Measurements from ENCODE around the gene ANKRD55. TPM values are rescaled to one million over a fixed set of nuclear protein-coding genes. Genes with fewer than 3 reads are reported as not detected.

ANKRD55 gene
- total RNA-seq, 1 experiment from 2014 or later: 0.27 TPM

DNA sequence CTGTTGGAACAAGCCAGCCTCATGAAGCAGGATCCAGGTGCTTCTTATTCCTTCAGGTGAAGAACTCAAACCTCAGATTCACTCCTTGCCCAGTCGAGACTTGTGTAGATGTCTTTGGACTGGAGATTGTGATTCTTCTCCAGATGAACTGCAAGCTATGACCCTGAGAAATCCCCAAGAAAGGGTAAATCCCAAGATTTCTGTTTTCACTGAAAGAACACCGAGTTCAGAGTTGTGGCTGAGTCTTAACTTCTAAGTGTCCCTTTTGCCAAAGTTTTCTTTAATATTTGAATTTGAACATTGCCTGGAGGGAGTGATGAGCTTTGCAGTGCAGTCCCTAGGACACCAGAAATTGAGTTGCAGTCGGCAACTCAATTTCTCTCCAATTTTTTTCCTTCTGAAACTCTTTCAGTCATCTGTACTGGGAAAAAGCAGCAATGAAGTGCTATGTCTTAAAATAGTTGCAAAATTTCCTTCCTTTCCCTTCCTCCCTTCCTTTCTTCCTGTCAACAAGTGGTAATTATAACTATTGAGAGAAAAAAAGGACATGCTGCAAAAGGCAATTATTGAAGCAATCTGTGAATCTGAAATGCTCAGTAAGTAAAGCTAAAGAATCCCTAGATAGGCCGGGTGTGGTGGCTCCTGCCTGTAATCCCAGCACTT is 56.1 kb downstream of the ANKRD55 start:
- DNase-seq: no peak
- Mint-ChIP-seq H3K27ac (ENCODE audit: unreplicated experiment) (no peak overlapping the region), H3K4me1 (ENCODE audit: low read depth, unreplicated experiment) (peaks cover 20% of the 10 kb centered on the region), H3K9me3 (ENCODE audit: unreplicated experiment) (no peaks in the 10 kb centered on the region), H3K27me3 (ENCODE audit: insufficient read depth, unreplicated experiment) (no peaks in the 10 kb centered on the region), H3K4me3 (ENCODE audit: unreplicated experiment) (no peak overlapping the region), H3K36me3 (ENCODE audit: insufficient read depth, unreplicated experiment) (no peaks in the 10 kb centered on the region)
- BruUV-seq (replicated peaks): no TSS peak
- TF ChIP-seq, protein P1, sequence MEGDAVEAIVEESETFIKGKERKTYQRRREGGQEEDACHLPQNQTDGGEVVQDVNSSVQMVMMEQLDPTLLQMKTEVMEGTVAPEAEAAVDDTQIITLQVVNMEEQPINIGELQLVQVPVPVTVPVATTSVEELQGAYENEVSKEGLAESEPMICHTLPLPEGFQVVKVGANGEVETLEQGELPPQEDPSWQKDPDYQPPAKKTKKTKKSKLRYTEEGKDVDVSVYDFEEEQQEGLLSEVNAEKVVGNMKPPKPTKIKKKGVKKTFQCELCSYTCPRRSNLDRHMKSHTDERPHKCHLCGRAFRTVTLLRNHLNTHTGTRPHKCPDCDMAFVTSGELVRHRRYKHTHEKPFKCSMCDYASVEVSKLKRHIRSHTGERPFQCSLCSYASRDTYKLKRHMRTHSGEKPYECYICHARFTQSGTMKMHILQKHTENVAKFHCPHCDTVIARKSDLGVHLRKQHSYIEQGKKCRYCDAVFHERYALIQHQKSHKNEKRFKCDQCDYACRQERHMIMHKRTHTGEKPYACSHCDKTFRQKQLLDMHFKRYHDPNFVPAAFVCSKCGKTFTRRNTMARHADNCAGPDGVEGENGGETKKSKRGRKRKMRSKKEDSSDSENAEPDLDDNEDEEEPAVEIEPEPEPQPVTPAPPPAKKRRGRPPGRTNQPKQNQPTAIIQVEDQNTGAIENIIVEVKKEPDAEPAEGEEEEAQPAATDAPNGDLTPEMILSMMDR (IDR thresholded peaks at IDR 0.05; ENCODE audit: insufficient read depth in 1 of 2, low read depth in 1 of 2, low read length in 1 of 2, severe bottlenecking in 1 of 2, unreplicated experiment in 1 of 2): no peak
- ChIA-PET CTCF (interaction anchor here (1.4 kb wide), 1 partner anchor 32 kb away, joined by 3 read pairs; no protein-coding TSS in a partner anchor), POLR2A (no interaction called here)
- no peaks in the 10 kb centered on the region for H3K27me3 ChIP-seq (replicated peaks; ENCODE audit: control insufficient read depth, insufficient read depth, low read length)
- H3K9me3 ChIP-seq: no peaks in the 10 kb centered on the region
- intact Hi-C loops (cut with micrococcal nuclease; ENCODE audit: unreplicated experiment): no loop called here
- no peak overlapping the region for H3K4me3 ChIP-seq (ENCODE audit: low read depth, low read length)
- H3K36me3 ChIP-seq (ENCODE audit: control insufficient read depth, insufficient read depth, low read length): no peaks in the 10 kb centered on the region
- H3K4me1 ChIP-seq: peaks cover 19% of the 10 kb centered on the region

DNA sequence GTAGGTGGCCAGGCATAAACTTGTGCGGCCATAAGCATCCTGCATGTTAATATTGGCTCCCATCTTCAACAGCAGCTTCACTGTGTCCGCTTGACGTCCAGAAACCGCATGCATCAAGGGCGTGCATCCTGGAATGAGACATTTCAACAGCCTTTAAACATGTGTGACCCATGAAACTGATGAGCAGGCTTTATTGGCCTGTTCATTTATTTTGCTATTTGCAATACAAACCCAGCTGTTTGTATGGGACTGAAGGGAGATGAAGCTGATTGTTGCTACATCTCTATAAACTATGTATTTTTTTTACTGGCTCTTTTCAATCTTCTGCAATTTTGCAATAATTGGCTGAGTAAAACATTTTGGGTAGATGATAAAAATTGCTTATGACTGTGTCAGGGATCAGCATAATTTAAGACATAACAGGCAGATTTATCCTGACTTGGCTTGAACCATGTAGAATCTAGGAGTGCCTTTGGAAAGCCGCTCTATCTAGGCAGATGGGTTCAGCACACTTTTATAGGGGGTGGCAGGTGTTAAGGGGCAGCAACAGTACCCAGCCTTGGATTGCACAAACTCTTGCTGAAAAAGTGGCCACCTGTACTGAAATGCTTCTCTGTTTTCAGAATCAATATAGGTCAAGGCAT is 56.9 kb downstream of the ANKRD55 start:
- H3K9me3 ChIP-seq: no peaks in the 10 kb centered on the region
- Mint-ChIP-seq H3K4me1 (ENCODE audit: low read depth, unreplicated experiment) (peaks cover 20% of the 10 kb centered on the region), H3K4me3 (ENCODE audit: unreplicated experiment) (no peak overlapping the region), H3K27me3 (ENCODE audit: insufficient read depth, unreplicated experiment) (no peaks in the 10 kb centered on the region), H3K36me3 (ENCODE audit: insufficient read depth, unreplicated experiment) (no peaks in the 10 kb centered on the region), H3K27ac (ENCODE audit: unreplicated experiment) (no peak overlapping the region), H3K9me3 (ENCODE audit: unreplicated experiment) (no peaks in the 10 kb centered on the region)
- ChIA-PET CTCF (interaction anchor here (1.4 kb wide), 1 partner anchor 32 kb away, joined by 3 read pairs; no protein-coding TSS in a partner anchor), POLR2A (no interaction called here)
- H3K4me3 ChIP-seq (ENCODE audit: low read depth, low read length): no peak overlapping the region
- TF ChIP-seq, protein P1 (IDR thresholded peaks at IDR 0.05; ENCODE audit: insufficient read depth in 1 of 2, low read depth in 1 of 2, low read length in 1 of 2, severe bottlenecking in 1 of 2, unreplicated experiment in 1 of 2): no peak
- no TSS peak for BruUV-seq (replicated peaks)
- no peak for DNase-seq
- peaks cover 19% of the 10 kb centered on the region for H3K4me1 ChIP-seq
- H3K27me3 ChIP-seq (replicated peaks; ENCODE audit: control insufficient read depth, insufficient read depth, low read length): no peaks in the 10 kb centered on the region
- intact Hi-C loops (cut with micrococcal nuclease; ENCODE audit: unreplicated experiment): no loop called here
- H3K36me3 ChIP-seq (ENCODE audit: control insufficient read depth, insufficient read depth, low read length): no peaks in the 10 kb centered on the region

DNA sequence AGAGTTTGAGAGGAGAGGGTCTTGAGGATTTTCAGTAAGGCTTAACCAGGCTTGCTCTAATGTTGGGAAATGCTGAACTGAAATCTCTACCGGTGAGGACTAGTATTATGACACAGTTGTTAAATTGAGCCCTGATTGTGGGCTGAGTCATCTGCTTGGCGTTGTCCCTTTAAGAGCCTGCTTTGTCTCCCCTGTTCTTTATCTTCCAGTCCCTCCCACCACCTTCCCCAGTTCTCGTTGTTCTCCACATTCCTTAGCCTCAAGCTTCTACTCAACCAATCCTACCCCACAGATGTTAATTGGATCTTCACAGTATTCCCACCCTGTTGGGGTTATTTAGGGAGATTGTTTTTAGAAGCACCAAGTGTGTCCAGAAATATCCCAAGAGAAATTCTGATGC is 57.6 kb downstream of the ANKRD55 start:
- peak overlapping the region; percentile 15 for H3K4me3 Mint-ChIP-seq (ENCODE audit: unreplicated experiment)
- peak overlapping the region; percentile 96 for H3K27ac Mint-ChIP-seq (ENCODE audit: unreplicated experiment)
- peaks cover 19% of the 10 kb centered on the region for H3K4me1 ChIP-seq
- peak; percentile 56 to 68 for DNase-seq
- H3K9me3 Mint-ChIP-seq (ENCODE audit: unreplicated experiment): no peaks in the 10 kb centered on the region
- H3K4me1 Mint-ChIP-seq (ENCODE audit: low read depth, unreplicated experiment): peaks cover 20% of the 10 kb centered on the region
- no peaks in the 10 kb centered on the region for H3K36me3 Mint-ChIP-seq (ENCODE audit: insufficient read depth, unreplicated experiment)
- no peak overlapping the region for H3K4me3 ChIP-seq (ENCODE audit: low read depth, low read length)
- no peaks in the 10 kb centered on the region for H3K27me3 ChIP-seq (replicated peaks; ENCODE audit: control insufficient read depth, insufficient read depth, low read length)
- intact Hi-C loops (cut with micrococcal nuclease; ENCODE audit: unreplicated experiment): no loop called here
- H3K9me3 ChIP-seq: no peaks in the 10 kb centered on the region
- ChIA-PET POLR2A (no interaction called here), CTCF (interaction anchor here (1.4 kb wide), 1 partner anchor 31 kb away, joined by 3 read pairs; no protein-coding TSS in a partner anchor)
- TF ChIP-seq, protein P1 (IDR thresholded peaks at IDR 0.05; ENCODE audit: insufficient read depth in 1 of 2, low read depth in 1 of 2, low read length in 1 of 2, severe bottlenecking in 1 of 2, unreplicated experiment in 1 of 2): no peak
- no peaks in the 10 kb centered on the region for H3K27me3 Mint-ChIP-seq (ENCODE audit: insufficient read depth, unreplicated experiment)
- no peaks in the 10 kb centered on the region for H3K36me3 ChIP-seq (ENCODE audit: control insufficient read depth, insufficient read depth, low read length)
- BruUV-seq (replicated peaks): no TSS peak

Measured in Caco-2 (cell line).